ENCODE measurements around the gene RALGPS1. TPM values are rescaled to one million over a fixed set of nuclear protein-coding genes. Genes with fewer than 3 reads are reported as not detected.

The RALGPS1 gene
- total RNA-seq, 2 experiments from 2014 or later, result 14.1 to 14.4 TPM

DNA sequence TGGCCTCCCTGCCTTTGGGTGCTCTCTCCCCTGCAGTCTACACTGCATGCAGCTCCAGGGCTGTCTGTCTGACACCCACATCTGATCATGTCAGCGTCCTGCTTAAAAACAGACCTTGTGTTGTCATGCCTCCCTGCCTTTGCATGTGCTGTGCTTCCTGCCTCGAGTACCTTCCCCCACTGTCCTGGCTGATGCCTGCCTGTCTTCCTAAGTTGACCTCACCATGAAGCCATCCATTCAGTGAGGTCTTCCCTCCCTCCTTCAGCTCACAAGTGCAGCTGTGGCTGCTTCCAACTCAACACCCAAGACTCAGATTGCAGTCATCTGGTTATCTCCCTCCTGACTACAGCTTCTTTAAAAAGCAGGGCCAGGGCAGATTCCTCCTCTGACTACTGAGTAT, 202.4 kb downstream of the RALGPS1 start:
- DNase-seq (ENCODE audit: low spot score), result peak; percentile 54
- H3K9me2 ChIP-seq (ENCODE audit: insufficient read depth, low read length), result no peaks in the 10 kb centered on the region
- intact Hi-C loops (cut with micrococcal nuclease; ENCODE audit: unreplicated experiment), result no loop called here
- no peaks in the 10 kb centered on the region for H3K9me3 ChIP-seq (ENCODE audit: low read length)
- TF ChIP-seq, protein P1, sequence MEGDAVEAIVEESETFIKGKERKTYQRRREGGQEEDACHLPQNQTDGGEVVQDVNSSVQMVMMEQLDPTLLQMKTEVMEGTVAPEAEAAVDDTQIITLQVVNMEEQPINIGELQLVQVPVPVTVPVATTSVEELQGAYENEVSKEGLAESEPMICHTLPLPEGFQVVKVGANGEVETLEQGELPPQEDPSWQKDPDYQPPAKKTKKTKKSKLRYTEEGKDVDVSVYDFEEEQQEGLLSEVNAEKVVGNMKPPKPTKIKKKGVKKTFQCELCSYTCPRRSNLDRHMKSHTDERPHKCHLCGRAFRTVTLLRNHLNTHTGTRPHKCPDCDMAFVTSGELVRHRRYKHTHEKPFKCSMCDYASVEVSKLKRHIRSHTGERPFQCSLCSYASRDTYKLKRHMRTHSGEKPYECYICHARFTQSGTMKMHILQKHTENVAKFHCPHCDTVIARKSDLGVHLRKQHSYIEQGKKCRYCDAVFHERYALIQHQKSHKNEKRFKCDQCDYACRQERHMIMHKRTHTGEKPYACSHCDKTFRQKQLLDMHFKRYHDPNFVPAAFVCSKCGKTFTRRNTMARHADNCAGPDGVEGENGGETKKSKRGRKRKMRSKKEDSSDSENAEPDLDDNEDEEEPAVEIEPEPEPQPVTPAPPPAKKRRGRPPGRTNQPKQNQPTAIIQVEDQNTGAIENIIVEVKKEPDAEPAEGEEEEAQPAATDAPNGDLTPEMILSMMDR (conservative IDR thresholded peaks at IDR 0.05; ENCODE audit: low read length), result no peak
- TF ChIP-seq EZH2phosphoT487 (IDR thresholded peaks at IDR 0.05; ENCODE audit: borderline replicate concordance, low read depth, low read length), result no peak
- no peak overlapping the region; the same call in 1 of the 2 replicates for H3K4me2 ChIP-seq (ENCODE audit: low read length)
- POLR2A ChIA-PET, result no interaction called here
- no TSS peak for BruUV-seq (replicated peaks)
- no peaks in the 10 kb centered on the region for H3K36me3 ChIP-seq (ENCODE audit: insufficient read depth, low read length)
- H3K79me2 ChIP-seq (ENCODE audit: insufficient read depth, low read depth, low read length), result no peaks in the 10 kb centered on the region
- H3K4me3 ChIP-seq (ENCODE audit: low read depth, low read length, poor library complexity, severe bottlenecking), result no peak overlapping the region
- CTCF ChIA-PET (ENCODE audit: unreplicated experiment), result no interaction called here
- no peak overlapping the region for H2AFZ ChIP-seq (ENCODE audit: low read length)
- no peaks in the 10 kb centered on the region for H4K20me1 ChIP-seq (ENCODE audit: insufficient read depth, low read length)
- H3K4me1 ChIP-seq (ENCODE audit: insufficient read depth, low read length, poor library complexity, severe bottlenecking), result peaks cover 16% of the 10 kb centered on the region
- no peak overlapping the region for H3K27ac ChIP-seq (ENCODE audit: low read depth, low read length, poor library complexity, severe bottlenecking)

DNA sequence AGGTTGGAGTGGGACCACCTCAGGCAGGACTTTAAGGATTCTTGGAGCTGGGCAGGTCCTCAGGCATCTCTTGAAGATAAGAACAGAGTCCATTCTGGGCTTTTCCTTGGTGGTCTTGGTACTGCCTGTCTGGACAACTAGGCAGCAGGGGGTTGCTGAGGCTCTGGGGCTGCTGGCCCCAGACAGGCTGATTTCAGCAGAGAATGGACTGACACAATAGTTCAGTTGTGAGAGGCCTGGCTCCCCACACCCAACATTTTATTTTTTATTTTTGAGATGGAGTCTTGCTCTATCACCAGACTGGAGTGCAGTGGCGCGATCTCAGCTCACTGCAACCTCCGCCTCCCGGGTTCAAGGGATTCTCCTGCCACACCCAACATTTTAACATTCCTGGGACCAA, 203.2 kb downstream of the RALGPS1 start:
- no TSS peak for BruUV-seq (replicated peaks)
- Histone ChIP-seq H3K79me2 (ENCODE audit: insufficient read depth, low read depth, low read length) (no peaks in the 10 kb centered on the region), H3K9me2 (ENCODE audit: insufficient read depth, low read length) (no peaks in the 10 kb centered on the region), H3K4me1 (ENCODE audit: insufficient read depth, low read length, poor library complexity, severe bottlenecking) (peaks cover 16% of the 10 kb centered on the region), H3K4me3 (ENCODE audit: low read depth, low read length, poor library complexity, severe bottlenecking) (no peak overlapping the region), H3K36me3 (ENCODE audit: insufficient read depth, low read length) (no peaks in the 10 kb centered on the region), H2AFZ (ENCODE audit: low read length) (no peak overlapping the region), H3K27ac (ENCODE audit: low read depth, low read length, poor library complexity, severe bottlenecking) (no peak overlapping the region), H4K20me1 (ENCODE audit: insufficient read depth, low read length) (no peaks in the 10 kb centered on the region), H3K4me2 (ENCODE audit: low read length) (no peak overlapping the region), H3K9me3 (ENCODE audit: low read length) (no peaks in the 10 kb centered on the region)
- no peak for TF ChIP-seq EZH2phosphoT487 (IDR thresholded peaks at IDR 0.05; ENCODE audit: borderline replicate concordance, low read depth, low read length)
- TF ChIP-seq, protein P1 (conservative IDR thresholded peaks at IDR 0.05; ENCODE audit: low read length), result no peak
- intact Hi-C loops (cut with micrococcal nuclease; ENCODE audit: unreplicated experiment), result no loop called here
- DNase-seq (ENCODE audit: low spot score), result no peak
- POLR2A ChIA-PET, result no interaction called here
- CTCF ChIA-PET (ENCODE audit: unreplicated experiment), result interaction anchor here (0.6 kb wide), 1 partner anchor 236 kb away, joined by 3 read pairs; no protein-coding TSS in a partner anchor

DNA sequence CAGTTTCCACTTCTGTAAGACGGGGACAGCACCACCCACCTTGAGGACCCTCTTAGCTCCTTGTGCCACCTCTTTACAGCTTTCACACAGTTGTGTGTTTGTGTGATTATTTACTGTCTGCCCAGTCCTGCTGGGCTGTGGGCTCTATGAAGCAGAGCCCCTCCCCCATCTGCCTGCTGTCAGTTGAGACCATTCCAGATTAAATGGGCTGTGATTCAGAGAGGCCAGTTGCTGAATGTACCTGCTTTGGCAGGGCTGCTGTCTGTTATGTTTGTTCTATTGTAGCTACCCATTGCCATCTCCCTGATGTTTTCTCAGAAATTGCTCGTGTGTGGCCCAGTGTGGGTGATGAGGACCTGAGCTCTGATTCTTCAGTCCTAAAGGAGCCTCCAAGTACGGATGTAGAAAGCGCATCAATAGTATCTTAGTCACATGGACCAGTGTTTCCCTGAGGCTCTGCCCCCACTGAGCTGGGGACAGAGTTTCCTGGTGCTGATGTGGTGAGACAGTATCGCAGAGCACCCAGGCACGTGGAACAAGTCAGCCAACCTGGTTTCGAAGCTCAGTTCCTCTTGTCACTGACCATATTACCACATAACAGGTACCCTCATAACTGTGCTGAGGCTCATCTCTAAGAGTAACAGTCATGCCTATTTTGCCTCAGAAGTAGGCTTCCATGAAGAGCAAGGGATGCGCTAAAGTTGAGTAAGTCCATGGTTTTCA, 204.2 kb downstream of the RALGPS1 start:
- intact Hi-C loops (cut with micrococcal nuclease; ENCODE audit: unreplicated experiment), result no loop called here
- DNase-seq (ENCODE audit: low spot score), result no peak
- H3K79me2 ChIP-seq (ENCODE audit: insufficient read depth, low read depth, low read length), result no peaks in the 10 kb centered on the region
- CTCF ChIA-PET (ENCODE audit: unreplicated experiment), result interaction anchor here (0.6 kb wide), 1 partner anchor 235 kb away, joined by 3 read pairs; no protein-coding TSS in a partner anchor
- H2AFZ ChIP-seq (ENCODE audit: low read length), result no peak overlapping the region
- POLR2A ChIA-PET, result no interaction called here
- no TSS peak for BruUV-seq (replicated peaks)
- no peak overlapping the region for H3K27ac ChIP-seq (ENCODE audit: low read depth, low read length, poor library complexity, severe bottlenecking)
- no peaks in the 10 kb centered on the region for H3K9me2 ChIP-seq (ENCODE audit: insufficient read depth, low read length)
- no peak overlapping the region for H3K4me2 ChIP-seq (ENCODE audit: low read length)
- H3K9me3 ChIP-seq (ENCODE audit: low read length), result no peaks in the 10 kb centered on the region
- H4K20me1 ChIP-seq (ENCODE audit: insufficient read depth, low read length), result no peaks in the 10 kb centered on the region
- H3K4me1 ChIP-seq (ENCODE audit: insufficient read depth, low read length, poor library complexity, severe bottlenecking), result peaks cover 16% of the 10 kb centered on the region
- TF ChIP-seq, protein P1 (conservative IDR thresholded peaks at IDR 0.05; ENCODE audit: low read length), result no peak
- no peak for TF ChIP-seq EZH2phosphoT487 (IDR thresholded peaks at IDR 0.05; ENCODE audit: borderline replicate concordance, low read depth, low read length)
- H3K4me3 ChIP-seq (ENCODE audit: low read depth, low read length, poor library complexity, severe bottlenecking), result no peak overlapping the region
- no peaks in the 10 kb centered on the region for H3K36me3 ChIP-seq (ENCODE audit: insufficient read depth, low read length)

All from OCI-LY7 (cell line).